GM12873 (cell line): ENCODE measurements around the gene AFF1.

Experiments
- TF ChIP-seq, protein P1 (sequence below): IDR thresholded peaks from 2 replicates; pipeline ENCODE4 v1.5.1; 2012; ENCODE audit warnings: low read depth, mild to moderate bottlenecking, moderate library complexity, low read length, control low read depth; ENCODE audit not compliant: insufficient read depth; ENCODE audit errors: missing control alignments

Gene AFF1

DNA sequence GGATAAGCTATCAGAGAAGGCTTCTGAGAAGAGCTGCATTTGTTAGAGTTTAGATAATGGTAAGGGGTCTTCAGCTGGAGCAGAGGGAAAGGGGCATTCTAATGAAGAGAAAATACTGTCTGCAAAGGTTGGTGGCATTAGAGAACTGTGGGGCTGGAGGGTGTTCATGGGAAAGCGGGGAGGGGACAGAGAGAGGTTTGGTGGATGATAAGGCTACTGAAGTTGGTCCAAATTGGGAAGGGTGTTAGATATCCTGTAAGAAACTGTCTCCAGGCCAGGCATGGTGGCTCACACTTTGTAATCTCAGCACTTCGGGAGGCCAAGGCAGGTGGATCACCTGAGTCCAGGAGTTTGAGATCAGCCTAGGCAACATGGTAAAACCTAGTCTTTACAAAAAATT lies 59.9 kb downstream of the AFF1 start:
- TF ChIP-seq, protein P1, sequence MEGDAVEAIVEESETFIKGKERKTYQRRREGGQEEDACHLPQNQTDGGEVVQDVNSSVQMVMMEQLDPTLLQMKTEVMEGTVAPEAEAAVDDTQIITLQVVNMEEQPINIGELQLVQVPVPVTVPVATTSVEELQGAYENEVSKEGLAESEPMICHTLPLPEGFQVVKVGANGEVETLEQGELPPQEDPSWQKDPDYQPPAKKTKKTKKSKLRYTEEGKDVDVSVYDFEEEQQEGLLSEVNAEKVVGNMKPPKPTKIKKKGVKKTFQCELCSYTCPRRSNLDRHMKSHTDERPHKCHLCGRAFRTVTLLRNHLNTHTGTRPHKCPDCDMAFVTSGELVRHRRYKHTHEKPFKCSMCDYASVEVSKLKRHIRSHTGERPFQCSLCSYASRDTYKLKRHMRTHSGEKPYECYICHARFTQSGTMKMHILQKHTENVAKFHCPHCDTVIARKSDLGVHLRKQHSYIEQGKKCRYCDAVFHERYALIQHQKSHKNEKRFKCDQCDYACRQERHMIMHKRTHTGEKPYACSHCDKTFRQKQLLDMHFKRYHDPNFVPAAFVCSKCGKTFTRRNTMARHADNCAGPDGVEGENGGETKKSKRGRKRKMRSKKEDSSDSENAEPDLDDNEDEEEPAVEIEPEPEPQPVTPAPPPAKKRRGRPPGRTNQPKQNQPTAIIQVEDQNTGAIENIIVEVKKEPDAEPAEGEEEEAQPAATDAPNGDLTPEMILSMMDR = no peak

DNA sequence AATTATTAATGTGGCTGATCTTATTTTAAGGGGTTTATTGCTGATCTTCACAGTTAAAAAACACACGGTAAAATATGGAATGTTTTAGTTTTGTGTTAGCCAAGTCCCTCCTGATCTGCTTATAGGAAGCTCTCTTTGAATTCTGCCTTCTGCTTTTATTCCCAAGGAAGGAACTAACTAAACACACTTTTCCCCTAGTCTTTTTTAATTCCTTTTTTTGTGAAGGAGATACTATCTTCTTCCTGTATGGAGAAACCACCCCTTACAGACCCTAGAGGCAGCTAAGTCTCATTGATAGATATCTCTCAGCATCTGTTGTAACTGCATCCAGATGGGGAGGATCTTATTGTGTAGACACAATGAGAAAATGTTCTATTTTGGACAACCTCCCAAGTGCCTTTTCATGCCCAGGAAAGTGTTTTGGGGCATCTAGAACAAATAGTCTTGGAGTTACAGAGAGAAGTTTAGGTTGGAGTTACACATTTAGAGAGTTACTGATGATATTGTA lies 64.4 kb downstream of the AFF1 start:
- TF ChIP-seq, protein P1 = no peak

DNA sequence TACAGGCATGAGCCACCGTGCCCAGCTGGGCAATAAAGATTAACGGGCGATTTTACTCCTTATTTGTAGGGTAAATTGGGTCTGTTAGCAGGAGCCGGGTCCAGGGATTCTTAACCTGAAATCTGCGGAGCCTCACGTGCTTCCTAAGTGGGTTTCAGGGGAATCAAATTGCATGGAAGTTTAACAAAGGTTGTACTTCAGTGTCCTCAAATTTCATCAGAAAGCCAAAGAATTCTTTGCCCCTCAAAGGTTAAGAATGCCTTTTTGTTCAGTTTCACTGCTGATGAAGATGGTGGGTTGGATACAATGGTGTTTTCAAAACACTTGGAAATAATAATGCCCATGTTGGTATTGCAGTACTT lies 67.9 kb downstream of the AFF1 start:
- TF ChIP-seq, protein P1 = no peak

DNA sequence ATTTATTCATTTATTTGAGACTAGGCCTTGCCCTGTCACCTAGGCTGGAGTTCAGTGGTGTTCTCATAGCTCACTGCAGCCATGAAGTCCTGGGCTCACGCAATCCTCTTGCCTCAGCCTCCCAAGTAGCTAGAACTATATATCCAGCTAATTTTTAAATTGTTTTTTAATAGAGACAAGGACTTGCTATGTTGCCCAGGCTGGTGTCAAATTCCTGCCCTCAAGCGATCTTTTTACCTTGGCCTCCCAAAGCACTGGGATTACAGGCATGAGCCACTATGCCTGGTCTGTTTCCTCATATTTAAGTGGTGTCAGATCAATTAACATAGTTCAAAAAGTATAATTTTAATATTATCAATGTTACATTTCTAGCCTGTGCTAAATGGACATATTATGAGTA lies 68.5 kb downstream of the AFF1 start:
- TF ChIP-seq, protein P1 = no peak

DNA sequence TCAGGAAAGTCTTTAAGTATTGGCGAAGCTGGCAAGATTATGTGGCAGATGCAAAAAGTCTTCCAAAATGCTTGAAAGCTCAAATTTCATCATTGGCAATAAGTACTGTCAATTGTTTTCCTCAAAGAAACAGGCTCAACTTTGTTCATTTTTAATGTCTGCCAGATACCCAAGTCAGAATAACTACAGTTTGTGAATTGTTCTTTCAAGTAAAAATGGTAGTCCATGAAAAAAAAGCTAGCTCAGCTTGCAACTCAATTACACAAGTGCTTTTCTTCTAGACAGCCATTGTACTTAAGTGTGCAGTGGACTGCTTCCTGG lies 70.5 kb downstream of the AFF1 start:
- TF ChIP-seq, protein P1 = no peak

DNA sequence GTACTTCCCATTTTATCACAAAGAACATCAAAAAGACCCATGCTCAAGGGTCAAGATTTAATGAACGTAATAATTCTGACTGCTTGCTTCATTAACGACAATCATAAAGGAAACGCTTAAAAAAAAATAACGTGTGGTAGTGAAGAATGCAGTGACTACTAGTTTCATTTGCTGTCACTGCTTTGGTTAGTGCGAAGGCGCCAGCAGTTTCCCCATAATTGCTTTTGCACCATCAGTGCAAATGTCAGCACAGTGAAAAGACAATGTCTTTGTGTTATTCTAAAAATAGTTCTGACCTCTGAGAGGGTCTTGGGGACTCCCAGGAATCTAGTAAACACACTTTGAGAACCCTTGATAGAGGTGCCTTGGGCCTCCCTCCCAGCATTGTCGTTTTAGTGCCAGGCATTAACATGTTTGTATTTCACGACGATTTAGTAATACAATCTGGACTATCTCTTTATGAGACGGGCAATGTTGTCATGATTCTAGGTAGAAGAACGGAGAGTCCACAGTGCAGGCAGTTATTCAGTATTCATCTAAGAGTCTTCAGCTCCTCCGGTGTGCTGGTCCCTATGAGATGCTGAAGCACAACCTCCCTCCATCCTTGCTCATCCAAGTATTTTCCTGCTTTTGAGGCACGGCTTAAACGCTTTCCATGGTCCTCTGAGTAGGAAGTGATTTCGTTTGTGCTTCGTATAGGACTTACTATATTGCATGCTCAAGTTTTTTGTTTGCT lies 71.0 kb downstream of the AFF1 start:
- TF ChIP-seq, protein P1 = no peak

DNA sequence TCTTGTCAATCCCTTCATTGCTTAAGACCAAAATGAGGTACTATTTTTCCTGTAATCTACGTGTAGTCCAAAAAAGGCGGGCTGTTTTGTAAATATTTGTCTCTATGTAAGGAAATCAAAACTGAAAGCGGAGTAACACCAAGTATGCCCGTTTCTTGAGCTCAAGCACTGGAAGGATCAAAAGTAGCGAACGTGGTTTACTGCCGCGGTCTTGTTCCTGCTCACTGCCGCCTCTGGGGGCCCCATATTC lies 71.5 kb downstream of the AFF1 start:
- TF ChIP-seq, protein P1 = peak; percentile 44
